ENCODE measurements around the gene CLCN7. TPM values are rescaled to one million over a fixed set of nuclear protein-coding genes. Genes with fewer than 3 reads are reported as not detected.
A peak's percentile ranks its signal among the peaks of the same experiment; 100 is the strongest.

CLCN7 gene
- total and polyA plus RNA-seq, 2 of the 13 experiments (the other 11 are each of a cell fraction or from before 2014, with no cell fraction given), result 24.6 to 25.1 TPM

DNA sequence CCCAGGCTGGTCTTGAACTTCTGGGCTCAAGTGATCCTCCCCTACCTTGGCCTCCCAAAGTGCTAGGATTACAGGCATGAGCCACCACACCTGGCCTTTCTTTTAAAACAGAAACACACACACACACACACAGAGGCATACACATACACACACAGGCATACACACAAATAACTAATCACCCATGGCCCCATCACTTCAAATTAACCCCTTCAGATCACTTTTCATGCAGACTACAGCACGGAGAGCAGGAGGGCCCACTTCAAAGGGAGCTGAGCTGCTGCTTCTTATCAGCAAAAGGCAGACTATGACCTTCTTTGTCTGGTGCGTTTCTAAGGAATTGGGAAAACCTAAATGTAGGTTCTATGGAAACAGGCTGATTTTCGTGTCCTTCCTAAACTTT is 1.9 kb downstream of the CLCN7 start:
- Histone ChIP-seq H3K9me3 (ENCODE audit: low read length) (no peaks in the 10 kb centered on the region), H2AFZ (ENCODE audit: low read length) (no peak overlapping the region), H3K79me2 (ENCODE audit: insufficient read depth, low read length) (peaks cover 31% of the 10 kb centered on the region), H3K4me2 (ENCODE audit: low read depth, low read length) (peak overlapping the region; percentile 62), H4K20me1 (ENCODE audit: insufficient read depth, low read length) (no peaks in the 10 kb centered on the region), H3K4me1 (ENCODE audit: insufficient read depth, low read length) (peaks cover 52% of the 10 kb centered on the region), H3K36me3 (replicated peaks in 1 of 2; ENCODE audit: control insufficient read depth in 1 of 2, insufficient read depth in 2 of 2, low read length in 2 of 2) (no peaks in the 10 kb centered on the region), H3K9ac (ENCODE audit: insufficient read depth, low read depth, low read length) (no peak overlapping the region), H3K4me3 (replicated peaks in 1 of 3; ENCODE audit: insufficient read depth in 1 of 3, low read depth in 2 of 3, low read length in 3 of 3) (no peak overlapping the region), H3K27me3 (ENCODE audit: control insufficient read depth in 1 of 2, insufficient read depth in 2 of 2, low read length in 2 of 2) (no peaks in the 10 kb centered on the region; a peak in 1 of 5 replicates), H3K27ac (ENCODE audit: extremely low read length, insufficient read depth, low read length) (no peak overlapping the region)
- TF ChIP-seq, protein P1, sequence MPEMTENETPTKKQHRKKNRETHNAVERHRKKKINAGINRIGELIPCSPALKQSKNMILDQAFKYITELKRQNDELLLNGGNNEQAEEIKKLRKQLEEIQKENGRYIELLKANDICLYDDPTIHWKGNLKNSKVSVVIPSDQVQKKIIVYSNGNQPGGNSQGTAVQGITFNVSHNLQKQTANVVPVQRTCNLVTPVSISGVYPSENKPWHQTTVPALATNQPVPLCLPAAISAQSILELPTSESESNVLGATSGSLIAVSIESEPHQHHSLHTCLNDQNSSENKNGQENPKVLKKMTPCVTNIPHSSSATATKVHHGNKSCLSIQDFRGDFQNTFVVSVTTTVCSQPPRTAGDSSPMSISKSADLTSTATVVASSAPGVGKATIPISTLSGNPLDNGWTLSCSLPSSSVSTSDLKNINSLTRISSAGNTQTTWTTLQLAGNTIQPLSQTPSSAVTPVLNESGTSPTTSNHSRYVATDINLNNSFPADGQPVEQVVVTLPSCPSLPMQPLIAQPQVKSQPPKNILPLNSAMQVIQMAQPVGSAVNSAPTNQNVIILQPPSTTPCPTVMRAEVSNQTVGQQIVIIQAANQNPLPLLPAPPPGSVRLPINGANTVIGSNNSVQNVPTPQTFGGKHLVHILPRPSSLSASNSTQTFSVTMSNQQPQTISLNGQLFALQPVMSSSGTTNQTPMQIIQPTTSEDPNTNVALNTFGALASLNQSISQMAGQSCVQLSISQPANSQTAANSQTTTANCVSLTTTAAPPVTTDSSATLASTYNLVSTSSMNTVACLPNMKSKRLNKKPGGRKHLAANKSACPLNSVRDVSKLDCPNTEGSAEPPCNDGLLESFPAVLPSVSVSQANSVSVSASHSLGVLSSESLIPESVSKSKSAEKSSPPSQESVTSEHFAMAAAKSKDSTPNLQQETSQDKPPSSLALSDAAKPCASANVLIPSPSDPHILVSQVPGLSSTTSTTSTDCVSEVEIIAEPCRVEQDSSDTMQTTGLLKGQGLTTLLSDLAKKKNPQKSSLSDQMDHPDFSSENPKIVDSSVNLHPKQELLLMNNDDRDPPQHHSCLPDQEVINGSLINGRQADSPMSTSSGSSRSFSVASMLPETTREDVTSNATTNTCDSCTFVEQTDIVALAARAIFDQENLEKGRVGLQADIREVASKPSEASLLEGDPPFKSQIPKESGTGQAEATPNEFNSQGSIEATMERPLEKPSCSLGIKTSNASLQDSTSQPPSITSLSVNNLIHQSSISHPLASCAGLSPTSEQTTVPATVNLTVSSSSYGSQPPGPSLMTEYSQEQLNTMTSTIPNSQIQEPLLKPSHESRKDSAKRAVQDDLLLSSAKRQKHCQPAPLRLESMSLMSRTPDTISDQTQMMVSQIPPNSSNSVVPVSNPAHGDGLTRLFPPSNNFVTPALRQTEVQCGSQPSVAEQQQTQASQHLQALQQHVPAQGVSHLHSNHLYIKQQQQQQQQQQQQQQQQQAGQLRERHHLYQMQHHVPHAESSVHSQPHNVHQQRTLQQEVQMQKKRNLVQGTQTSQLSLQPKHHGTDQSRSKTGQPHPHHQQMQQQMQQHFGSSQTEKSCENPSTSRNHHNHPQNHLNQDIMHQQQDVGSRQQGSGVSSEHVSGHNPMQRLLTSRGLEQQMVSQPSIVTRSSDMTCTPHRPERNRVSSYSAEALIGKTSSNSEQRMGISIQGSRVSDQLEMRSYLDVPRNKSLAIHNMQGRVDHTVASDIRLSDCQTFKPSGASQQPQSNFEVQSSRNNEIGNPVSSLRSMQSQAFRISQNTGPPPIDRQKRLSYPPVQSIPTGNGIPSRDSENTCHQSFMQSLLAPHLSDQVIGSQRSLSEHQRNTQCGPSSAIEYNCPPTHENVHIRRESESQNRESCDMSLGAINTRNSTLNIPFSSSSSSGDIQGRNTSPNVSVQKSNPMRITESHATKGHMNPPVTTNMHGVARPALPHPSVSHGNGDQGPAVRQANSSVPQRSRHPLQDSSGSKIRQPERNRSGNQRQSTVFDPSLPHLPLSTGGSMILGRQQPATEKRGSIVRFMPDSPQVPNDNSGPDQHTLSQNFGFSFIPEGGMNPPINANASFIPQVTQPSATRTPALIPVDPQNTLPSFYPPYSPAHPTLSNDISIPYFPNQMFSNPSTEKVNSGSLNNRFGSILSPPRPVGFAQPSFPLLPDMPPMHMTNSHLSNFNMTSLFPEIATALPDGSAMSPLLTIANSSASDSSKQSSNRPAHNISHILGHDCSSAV (CRISPR knock-in tag; IDR thresholded peaks at IDR 0.05; ENCODE audit: borderline replicate concordance), result no peak
- TF ChIP-seq KDM5B (CRISPR knock-in tag; IDR thresholded peaks at IDR 0.05; ENCODE audit: borderline replicate concordance) (no peak), ZNF652 (CRISPR knock-in tag; IDR thresholded peaks at IDR 0.05; ENCODE audit: borderline replicate concordance, low read depth) (peak; percentile 66; the same call in 1 of the 2 replicates), ZFP90 (CRISPR knock-in tag; IDR thresholded peaks at IDR 0.05; ENCODE audit: borderline replicate concordance) (no peak)
- TF ChIP-seq, protein P2, sequence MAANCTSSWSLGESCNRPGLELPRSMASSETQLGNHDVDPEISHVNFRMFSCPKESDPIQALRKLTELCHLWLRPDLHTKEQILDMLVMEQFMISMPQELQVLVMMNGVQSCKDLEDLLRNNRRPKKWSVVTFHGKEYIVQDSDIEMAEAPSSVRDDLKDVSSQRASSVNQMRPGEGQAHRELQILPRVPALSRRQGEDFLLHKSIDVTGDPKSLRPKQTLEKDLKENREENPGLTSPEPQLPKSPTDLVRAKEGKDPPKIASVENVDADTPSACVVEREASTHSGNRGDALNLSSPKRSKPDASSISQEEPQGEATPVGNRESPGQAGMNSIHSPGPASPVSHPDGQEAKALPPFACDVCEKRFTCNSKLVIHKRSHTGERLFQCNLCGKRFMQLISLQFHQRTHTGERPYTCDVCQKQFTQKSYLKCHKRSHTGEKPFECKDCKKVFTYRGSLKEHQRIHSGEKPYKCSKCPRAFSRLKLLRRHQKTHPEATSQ (CRISPR knock-in tag; IDR thresholded peaks at IDR 0.05; ENCODE audit: borderline replicate concordance), result no peak
- in situ Hi-C loops (cut with HindIII; ENCODE audit: extremely low pct_ligation_motif_present, low pct_unique_long_range_greater_than_20kb) (no loop called here), intact Hi-C loops (cut with micrococcal nuclease; ENCODE audit: unreplicated experiment) (no loop called here)
- FAIRE-seq (no peak), DNase-seq (ENCODE audit: low spot score) (no peak), ATAC-seq (no peak)
- POLR2A ChIA-PET, result no interaction called here
- CTCF ChIA-PET (ENCODE audit: low intra/inter-chr PET ratio, low total read pairs), result no interaction called here
- BruUV-seq (replicated peaks), result no TSS peak
- 39% methylated on average over 3 of the region's 3 CpGs for WGBS (ENCODE audit: low lambda C conversion rate)
